ENCODE measurements around the gene EBF3. TPM values are rescaled to one million over a fixed set of nuclear protein-coding genes. Genes with fewer than 3 reads are reported as not detected.

The EBF3 gene
- total RNA-seq, 1 donor from 2014 or later, result 6.2 TPM

GRCh38 chr10:129800796-129801340 is 163.2 kb downstream of the EBF3 start:
- TF ChIP-seq CTCF (IDR thresholded peaks at IDR 0.05; ENCODE audit: borderline replicate concordance), result no peak
- intact Hi-C loops (cut with micrococcal nuclease), result no loop called here

DNA sequence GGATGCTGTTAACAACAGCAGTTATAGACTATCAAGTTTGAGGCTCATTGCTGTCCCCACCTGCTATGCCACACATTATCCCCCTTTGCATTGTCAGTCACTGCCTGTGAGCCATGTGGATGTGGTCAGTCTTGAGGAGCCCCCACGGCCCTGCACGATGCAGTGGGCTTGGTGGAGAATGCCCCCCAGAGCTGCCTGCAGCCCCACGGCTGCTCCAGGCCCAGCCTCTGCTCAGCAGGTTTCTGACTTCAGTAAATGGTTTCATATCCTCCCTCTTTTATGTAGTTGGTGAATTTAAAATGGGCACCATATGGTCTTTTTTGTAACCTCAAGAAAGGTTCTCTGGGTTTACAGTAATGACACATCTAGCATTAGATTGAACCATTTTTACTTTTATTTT is 164.1 kb downstream of the EBF3 start:
- no peak for DNase-seq
- intact Hi-C loops (cut with micrococcal nuclease), result no loop called here

More at GRCh38 chr10:129800796-129801340, 163.2 kb downstream of the EBF3 start:
- Histone ChIP-seq H3K27me3 (ENCODE audit: low read depth) (peaks cover 35% of the 10 kb centered on the region), H3K27ac (replicated peaks) (no peak overlapping the region), H3K4me1 (no peaks in the 10 kb centered on the region), H3K36me3 (no peaks in the 10 kb centered on the region), H3K9me3 (replicated peaks) (peaks cover 52% of the 10 kb centered on the region), H3K4me3 (no peak overlapping the region)
- DNase-seq, result no peak

GRCh38 chr10:129796710-129797420 is 167.2 kb downstream of the EBF3 start:
- peaks cover 10% of the 10 kb centered on the region for H3K27me3 ChIP-seq (ENCODE audit: low read depth)
- H3K9me3 ChIP-seq (replicated peaks), result peaks cover 38% of the 10 kb centered on the region
- no peak for DNase-seq
- no peak for TF ChIP-seq CTCF (IDR thresholded peaks at IDR 0.05; ENCODE audit: borderline replicate concordance)
- intact Hi-C loops (cut with micrococcal nuclease), result no loop called here
- H3K36me3 ChIP-seq, result no peaks in the 10 kb centered on the region
- H3K27ac ChIP-seq (replicated peaks), result no peak overlapping the region
- no peak overlapping the region for H3K4me3 ChIP-seq
- no peaks in the 10 kb centered on the region for H3K4me1 ChIP-seq

More for the DNA sequence above, 164.1 kb downstream of the EBF3 start:
- Histone ChIP-seq H3K27me3 (ENCODE audit: low read depth) (peaks cover 27% of the 10 kb centered on the region), H3K27ac (replicated peaks) (no peak overlapping the region), H3K36me3 (no peaks in the 10 kb centered on the region), H3K4me3 (no peak overlapping the region), H3K4me1 (no peaks in the 10 kb centered on the region), H3K9me3 (replicated peaks) (peaks cover 42% of the 10 kb centered on the region)
- TF ChIP-seq CTCF (IDR thresholded peaks at IDR 0.05; ENCODE audit: borderline replicate concordance), result no peak

DNA sequence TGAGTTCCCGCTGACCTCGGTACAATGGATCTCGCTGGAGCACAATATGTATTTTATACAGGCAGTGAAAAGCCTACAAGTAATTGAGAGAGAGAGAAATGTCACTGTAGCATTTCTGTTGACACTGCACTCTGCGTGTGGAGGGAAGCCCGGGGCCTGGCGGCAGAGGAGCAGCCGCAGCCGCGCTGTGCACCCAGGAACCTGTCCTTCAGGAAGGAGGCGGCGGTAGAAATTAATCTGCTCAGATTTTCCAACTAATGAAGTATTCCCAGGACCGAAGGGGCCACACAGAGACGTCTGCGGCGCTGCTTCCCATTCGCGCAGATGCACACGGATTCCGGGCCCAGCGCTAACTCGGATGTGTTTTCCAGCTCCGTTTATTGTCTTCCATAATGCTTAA is 170.1 kb downstream of the EBF3 start:
- TF ChIP-seq CTCF (IDR thresholded peaks at IDR 0.05; ENCODE audit: borderline replicate concordance), result no peak
- Histone ChIP-seq H3K27me3 (ENCODE audit: low read depth) (no peaks in the 10 kb centered on the region), H3K4me3 (no peak overlapping the region), H3K4me1 (no peaks in the 10 kb centered on the region), H3K9me3 (replicated peaks) (peaks cover 52% of the 10 kb centered on the region), H3K36me3 (no peaks in the 10 kb centered on the region), H3K27ac (replicated peaks) (no peak overlapping the region)
- intact Hi-C loops (cut with micrococcal nuclease), result no loop called here
- DNase-seq, result no peak

DNA sequence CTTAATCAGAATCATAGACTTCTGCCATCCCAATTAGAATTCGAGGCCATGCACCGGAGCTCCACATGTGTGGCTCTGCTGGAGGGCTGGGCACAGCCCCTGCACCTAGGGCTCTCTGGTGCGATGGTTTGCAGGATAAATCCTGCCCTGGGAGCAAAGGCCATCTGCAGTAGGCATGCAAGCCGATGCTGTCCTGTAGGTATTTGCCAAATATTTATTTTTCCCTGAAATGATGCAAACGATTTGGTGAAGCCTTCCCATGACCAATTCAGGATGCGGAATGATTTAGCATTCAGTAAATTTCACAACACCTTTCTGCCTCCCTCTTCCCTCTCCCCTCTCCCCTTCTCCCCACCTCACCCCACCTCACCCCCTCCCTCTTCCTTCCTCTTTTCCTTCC is 170.6 kb downstream of the EBF3 start:
- intact Hi-C loops (cut with micrococcal nuclease), result no loop called here
- no peaks in the 10 kb centered on the region for H3K27me3 ChIP-seq (ENCODE audit: low read depth)

More for the DNA sequence above, 170.6 kb downstream of the EBF3 start:
- no peak for DNase-seq
- Histone ChIP-seq H3K27ac (replicated peaks) (no peak overlapping the region), H3K4me1 (no peaks in the 10 kb centered on the region), H3K4me3 (no peak overlapping the region), H3K36me3 (no peaks in the 10 kb centered on the region), H3K9me3 (replicated peaks) (peaks cover 47% of the 10 kb centered on the region)
- TF ChIP-seq CTCF (IDR thresholded peaks at IDR 0.05; ENCODE audit: borderline replicate concordance), result no peak

All from left ventricle myocardium inferior (tissue), 1 donor.